Hindlimb muscle (tissue), 1 donor: ENCODE results near the gene TNK1. TPM values are rescaled to one million over a fixed set of nuclear protein-coding genes. Genes with fewer than 3 reads are reported as not detected.

Source experiments
- DNase-seq: peaks from one replicate; pipeline ENCODE4 v3.0.0-alpha.2; 2013
- polyA plus RNA-seq: library from polyadenylated mRNA; unstranded; fragments of 120-200 nt; gene quantifications from one replicate; pipeline ENCODE4 v1.2.1, GENCODE V29; 2013; ENCODE audit not compliant: insufficient read length

Gene TNK1
- polyA plus RNA-seq, 1 donor, result 0.66 TPM

DNA sequence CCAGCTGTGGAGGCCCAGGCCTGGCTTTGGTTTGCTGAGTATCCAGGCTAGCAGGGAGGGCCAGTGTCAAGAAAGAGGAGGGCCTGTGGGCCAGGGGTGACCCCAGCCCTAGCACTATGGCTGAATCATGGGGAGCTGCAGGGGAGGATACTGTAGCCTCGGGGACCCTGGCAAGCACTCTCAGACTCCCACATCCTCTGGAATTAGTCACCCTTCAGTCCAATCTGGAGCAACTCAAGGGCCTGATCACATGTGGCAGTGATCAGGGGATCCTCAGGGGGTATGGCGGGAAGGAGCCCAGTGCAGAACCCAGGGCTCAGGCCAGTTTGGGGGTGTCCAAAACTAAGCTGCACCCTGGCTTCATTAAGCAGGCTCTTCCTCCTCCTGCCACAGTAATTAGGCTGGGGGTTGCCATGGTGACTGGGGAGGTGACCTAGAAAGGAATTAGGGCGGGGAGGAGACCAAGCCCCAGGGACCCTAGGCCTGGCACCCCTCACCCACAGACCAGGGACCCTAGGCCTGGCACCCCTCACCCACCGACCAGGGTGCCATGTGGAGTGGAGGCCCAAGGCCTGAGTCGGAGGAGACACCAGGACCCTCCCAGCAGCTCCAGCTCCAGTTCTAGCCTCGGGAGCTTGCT lies 32.6 kb downstream of the TNK1 start:
- DNase-seq, result no peak

DNA sequence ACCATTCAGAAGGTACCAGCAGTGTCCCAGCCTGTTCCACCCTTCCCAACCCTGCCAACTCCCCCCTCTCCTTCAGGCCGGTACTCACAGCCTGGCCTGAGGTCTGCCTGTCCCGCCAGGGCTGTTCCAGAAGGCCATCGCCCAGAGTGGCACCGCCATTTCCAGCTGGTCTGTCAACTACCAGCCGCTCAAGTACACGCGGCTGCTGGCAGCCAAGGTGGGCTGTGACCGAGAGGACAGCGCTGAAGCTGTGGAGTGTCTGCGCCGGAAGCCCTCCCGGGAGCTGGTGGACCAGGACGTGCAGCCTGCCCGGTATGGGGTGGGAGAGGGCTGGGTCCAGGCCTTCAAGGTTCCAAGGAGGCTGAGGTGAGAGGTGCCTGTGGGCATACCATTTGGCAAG lies 33.9 kb downstream of the TNK1 start:
- DNase-seq, result no peak

DNA sequence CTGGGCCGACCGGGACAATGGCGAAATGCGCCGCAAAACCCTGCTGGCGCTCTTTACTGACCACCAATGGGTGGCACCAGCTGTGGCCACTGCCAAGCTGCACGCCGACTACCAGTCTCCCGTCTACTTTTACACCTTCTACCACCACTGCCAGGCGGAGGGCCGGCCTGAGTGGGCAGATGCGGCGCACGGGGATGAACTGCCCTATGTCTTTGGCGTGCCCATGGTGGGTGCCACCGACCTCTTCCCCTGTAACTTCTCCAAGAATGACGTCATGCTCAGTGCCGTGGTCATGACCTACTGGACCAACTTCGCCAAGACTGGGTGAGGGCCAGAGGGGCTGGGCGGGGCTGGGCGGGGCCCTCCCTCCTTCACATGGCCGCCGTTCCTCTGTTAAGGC lies 34.9 kb downstream of the TNK1 start:
- DNase-seq, result no peak

DNA sequence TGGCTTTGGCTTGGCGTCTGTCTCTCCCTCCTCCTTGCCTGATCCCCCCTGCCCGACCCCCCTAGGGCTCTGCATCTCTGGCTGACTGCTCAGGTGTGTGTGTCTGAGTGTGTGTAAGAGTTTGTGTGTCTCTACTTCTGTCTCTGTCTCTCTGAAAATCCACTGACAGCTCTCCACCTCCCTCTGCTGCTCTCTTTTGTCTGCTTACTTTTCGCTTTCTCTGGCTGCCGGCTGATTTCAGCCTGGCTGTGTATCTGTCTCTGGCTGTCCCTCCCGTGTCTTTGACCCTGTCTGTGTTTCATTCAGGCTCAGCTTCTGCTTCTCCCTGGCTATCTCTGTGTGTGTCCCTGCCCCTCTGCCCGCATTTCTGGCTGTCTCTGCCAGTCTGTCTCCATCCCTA lies 35.4 kb downstream of the TNK1 start:
- no peak for DNase-seq

DNA sequence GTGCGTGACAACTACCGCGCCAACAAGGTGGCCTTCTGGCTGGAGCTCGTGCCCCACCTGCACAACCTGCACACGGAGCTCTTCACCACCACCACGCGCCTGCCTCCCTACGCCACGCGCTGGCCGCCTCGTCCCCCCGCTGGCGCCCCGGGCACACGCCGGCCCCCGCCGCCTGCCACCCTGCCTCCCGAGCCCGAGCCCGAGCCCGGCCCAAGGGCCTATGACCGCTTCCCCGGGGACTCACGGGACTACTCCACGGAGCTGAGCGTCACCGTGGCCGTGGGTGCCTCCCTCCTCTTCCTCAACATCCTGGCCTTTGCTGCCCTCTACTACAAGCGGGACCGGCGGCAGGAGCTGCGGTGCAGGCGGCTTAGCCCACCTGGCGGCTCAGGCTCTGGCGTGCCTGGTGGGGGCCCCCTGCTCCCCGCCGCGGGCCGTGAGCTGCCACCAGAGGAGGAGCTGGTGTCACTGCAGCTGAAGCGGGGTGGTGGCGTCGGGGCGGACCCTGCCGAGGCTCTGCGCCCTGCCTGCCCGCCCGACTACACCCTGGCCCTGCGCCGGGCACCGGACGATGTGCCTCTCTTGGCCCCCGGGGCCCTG lies 36.3 kb downstream of the TNK1 start:
- DNase-seq, result no peak

DNA sequence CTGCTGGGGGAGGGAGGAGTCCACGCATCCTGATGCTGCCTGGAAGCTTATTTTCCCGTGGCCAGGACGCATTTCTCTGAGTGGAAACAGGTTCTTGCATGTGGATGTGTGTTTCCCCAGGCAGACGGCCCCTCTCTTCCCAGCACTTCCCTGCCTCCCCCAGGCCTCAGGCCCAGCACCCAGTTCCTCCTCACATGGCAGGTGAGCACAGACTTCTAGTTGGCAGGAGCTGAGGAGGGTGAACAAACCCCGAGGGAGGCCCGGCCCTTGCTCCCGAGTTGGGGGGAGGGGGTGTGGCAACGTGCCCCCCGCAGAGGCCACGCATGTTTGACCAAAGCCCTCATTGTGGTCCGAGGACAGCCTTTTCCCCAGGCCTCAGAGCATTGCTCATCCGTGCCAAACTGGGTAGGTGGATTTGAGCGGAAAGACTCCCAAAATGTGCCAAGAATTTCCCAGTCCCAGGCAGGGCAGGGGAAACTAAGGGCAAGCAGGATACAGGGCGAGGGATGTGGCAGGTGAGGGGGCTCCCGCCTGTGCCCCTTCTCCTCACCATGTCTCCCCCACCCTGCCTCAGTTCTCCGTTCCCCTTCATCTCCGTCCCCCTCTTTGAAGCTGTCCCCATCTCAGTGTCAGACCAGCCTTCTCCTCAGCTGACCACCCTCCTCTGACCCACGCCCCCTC lies 37.7 kb downstream of the TNK1 start:
- no peak for DNase-seq

DNA sequence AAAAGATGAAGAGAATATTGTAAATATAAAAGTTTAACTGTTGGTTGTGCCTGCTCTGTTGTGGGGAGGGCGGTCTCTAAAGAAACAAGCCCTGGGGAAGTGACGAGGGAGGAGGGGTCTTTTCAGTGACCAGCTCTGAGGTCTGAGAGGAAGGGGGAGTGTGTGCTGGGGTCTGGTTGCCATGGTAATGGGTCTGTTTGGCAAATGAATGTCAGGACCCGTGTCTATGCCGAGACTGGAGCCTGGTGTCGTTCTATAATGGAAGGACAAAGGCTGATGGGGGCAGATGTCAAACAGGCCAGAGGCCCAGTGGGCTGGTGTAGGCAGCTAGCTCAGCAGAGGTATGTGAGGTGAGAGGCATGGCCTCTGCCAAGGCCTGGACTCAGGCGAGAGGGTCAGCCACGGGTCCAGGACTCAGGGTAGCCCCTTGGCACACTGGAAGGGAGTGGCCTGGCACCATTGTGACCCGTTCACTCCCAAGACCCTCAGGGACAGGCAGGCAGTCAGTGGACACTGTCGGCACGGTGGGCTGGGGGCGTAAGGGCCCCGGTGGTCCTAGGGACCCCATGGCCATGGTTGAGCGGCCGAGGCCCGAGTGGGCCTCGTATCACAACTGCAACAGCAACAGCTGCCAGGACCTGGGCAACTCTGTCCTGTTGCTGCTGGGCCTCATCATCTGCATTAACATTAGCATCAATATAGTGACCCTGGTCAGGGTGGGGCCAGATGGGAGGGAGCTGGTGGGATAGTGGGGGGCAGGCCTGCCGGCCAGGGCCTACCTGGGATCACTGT lies 39.1 kb downstream of the TNK1 start, which contains the start of gene SPEM1:
Gene SPEM1 (plus strand): TSS at position 506 of the 792 bp plus-strand sequence. CDS start 61 bp downstream, at position 567.
- DNase-seq, result no peak

DNA sequence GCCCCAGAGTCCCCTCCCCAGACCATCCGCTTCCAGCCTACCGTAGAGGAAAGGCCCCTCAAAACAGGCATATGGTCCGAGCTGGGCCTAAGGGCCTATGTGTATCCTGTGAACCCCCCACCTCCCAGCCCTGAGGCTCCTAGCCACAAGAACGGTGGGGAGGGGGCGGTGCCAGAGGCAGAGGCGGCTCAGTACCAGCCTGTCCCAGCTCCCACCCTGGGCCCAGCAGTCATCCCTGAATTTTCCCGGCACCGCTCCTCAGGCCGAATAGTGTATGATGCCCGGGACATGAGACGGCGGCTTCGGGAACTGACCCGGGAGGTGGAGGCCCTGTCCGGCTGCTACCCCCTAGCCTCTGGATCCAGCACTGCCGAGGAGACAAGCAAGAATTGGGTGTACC lies 40.3 kb downstream of the TNK1 start:
- no peak for DNase-seq

DNA sequence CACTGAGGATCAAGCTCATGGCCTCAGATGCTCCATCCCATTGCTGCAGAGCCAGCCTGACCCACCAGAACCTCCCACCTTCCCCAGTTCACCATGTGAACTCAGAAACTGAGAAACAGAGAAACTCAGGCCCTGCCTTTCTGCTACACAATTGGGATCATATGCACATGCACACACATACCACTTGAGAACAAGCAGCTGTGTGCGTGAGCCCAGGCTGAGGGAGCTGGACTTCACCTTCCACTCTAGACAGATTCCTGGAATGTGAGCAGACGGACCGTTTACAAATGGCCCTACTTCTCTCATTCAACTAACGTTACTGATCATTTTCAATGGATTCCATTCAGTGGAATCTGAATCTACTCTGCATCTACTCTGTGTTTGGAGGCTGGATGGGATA lies 42.8 kb downstream of the TNK1 start:
- no peak for DNase-seq

DNA sequence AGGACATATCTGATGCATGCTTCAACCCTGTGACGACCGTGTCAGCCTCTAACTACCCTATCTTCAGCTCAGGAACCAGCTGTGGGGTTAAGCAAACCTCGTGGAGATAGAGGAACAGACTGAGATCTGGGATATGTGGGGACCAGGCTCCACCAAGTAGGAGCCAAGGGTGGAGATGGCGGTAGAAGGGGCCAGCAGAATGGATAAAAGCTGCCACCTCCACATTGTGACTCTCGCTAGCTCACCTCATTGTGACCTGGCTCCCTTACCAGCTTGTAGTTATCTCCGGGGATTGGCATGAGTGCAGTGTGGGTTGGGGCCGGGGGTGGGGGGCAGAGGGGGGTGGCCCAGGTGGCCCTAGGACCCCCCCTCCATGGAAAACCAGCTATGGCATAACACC lies 44.4 kb downstream of the TNK1 start, which contains the start of gene SPEM2:
Gene SPEM2 (plus strand): TSS at position 301 of the 400 bp plus-strand sequence. CDS start 73 bp downstream, at position 374.
- DNase-seq, result no peak

DNA sequence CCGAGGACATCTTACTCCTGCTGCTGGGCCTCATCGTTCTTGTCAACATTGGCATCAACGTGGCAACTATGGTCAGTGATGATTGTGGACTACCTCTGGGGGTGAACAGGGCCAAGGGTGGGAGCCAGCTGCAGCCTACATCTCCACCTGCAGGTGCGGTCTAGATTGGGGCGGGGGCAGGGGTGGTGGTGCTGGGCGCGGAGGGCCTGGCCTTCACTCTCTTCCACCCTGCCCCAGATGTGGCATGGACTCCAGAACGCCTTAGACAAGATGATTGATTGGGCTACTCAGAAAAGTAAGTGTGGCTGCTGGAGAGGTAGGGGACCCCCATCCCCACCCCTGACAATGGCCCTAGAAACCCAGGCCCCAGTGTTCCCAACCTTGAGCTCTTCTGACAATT lies 44.9 kb downstream of the TNK1 start:
- DNase-seq, result no peak

DNA sequence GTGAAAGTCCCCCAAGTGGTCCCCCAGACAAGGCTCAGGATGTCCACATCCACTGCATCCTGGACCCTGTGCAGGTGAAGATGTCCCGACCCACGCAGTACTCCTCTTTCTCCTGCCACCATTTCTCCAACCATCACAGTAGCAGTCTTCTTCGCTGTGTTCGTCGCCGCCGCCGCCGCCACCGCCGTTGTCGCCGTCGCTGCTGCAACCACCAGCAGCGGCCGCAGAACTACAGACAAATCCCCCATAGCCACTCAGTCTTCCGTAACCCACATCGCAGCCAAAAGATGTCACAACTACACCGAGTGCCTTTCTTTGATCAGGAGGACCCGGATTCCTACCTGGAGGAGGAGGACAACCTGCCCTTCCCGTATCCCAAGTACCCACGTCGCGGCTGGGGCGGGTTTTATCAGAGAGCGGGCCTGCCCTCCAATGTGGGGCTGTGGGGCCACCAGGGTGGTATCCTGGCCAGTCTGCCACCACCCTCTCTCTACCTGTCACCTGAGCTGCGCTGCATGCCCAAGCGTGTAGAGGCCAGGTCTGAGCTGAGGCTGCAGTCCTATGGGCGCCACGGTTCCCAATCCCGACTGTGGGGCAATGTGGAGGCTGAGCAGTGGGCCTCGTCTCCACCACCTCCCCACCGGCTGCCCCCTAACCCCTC lies 45.4 kb downstream of the TNK1 start:
- DNase-seq, result no peak

DNA sequence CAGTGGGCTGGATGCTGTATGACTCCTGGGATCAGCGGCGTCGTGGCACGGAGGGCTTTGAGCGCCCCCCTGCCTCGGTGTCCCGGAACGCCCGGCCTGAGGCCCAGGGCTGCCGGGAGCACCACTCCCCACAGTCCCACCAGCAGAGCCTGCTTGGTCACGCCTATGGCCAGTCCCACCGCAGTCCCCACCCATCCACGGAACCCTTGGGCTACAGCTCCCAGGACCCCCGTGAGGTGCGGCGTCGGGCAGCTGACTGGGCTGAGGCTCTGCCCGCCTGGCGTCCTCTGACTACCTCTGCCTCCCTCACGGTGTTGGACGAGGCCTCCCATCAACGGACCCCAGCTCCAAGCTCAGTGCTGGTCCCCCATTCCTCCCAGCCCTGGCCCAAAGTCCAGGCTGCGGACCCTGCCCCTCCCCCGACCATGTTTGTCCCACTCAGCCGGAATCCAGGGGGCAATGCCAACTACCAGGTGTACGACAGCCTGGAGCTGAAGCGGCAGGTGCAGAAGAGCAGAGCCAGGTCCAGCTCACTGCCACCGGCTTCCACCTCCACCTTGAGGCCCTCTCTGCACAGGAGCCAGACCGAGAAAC lies 46.1 kb downstream of the TNK1 start:
- no peak for DNase-seq

DNA sequence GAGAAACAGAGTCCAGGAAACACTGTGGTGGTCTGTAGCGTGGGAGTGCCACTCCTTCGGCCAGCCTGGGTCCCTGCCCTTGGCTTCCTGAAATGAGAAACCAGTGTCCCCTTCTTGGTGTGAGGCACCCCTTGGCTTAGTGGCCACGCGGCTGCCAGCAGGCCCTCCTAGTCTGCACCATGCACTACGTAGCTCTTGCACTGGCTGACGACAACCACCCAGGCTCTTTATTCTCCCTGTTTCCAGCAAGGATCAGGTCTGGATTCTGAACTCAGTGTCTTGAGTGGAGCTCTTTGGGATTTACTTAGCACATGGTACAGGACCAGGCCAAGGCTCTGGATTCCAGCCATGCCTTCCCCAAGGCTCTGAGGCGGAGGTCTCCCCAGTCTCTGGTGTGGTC lies 46.7 kb downstream of the TNK1 start:
- DNase-seq, result no peak

DNA sequence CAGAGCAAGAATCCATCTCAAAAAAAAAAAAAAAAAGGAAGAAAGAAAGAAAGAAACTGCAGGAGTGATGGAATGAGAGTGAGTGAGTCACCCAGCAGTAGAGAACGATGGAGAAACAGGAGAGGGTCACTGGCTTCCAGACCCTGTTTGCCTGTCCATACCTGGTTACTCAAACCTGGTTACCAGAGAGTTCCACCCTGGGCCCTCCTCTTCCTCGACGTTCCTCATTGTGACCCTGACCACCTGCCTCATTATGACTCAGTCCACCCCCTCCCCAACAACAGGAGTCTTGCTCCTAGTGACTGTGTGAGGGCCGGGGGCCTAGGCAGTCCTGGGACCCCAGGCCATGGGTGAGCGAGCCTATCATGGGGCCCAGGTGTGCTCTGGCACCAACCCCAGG lies 47.7 kb downstream of the TNK1 start, which contains the start of gene SPEM3:
Gene SPEM3 (plus strand): TSS at position 301 of the 400 bp plus-strand sequence. CDS start 46 bp downstream, at position 347.
- DNase-seq, result no peak

DNA sequence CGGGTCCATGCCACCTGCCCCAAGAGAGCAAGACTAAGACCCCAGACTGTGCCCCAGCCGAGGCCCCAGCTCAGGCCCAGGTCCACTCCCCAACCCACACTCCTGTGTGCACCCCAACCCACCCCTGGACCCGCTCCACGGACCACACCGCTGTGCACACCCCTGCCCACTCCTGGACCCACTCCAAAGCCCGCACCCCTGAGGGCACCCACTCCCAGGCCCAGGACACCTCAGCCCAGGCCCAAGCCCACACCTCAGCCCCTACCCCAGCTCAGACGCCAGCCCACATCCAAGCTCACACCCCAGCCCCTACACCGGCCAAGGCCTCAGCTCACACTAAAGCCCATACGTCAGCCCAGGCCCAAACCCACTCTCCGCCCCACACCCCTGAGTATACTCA lies 48.8 kb downstream of the TNK1 start:
- DNase-seq, result no peak

DNA sequence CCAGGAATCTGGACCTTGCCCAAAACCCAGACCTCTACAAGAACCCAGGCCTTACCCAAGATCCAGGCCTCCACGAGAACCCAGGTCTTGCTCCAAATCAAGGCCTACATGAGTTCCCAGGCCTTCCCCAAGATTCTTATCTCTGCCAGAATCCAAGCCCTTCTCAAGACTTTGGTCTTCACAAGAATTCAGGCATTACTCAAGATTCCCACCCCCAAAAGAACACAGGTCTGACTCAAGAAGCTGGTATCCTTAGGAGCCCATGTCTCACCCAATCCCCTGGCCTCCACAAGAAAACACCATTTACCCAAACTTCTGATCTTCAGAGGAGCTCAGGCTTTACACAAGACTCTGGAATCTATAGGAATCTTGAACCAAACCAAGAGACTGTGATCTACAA lies 50.3 kb downstream of the TNK1 start:
- no peak for DNase-seq

DNA sequence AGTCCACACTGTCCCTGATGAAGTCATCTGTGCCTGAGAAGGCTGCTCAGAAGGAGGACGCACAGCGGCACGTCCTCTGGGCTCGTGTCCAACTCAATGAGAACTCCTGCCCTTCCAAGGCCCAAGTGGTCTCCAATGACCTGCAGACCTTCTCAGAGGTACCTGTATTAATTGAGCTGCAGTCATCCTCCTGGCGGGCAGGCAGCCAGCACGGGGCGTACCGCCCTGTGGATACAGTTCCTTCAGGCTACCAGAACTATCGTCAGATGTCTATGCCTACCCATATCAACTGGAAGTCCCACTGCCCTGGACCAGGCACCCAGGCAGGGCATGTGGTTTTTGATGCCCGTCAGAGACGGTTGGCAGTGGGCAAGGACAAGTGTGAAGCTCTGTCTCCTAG lies 51.4 kb downstream of the TNK1 start:
- no peak for DNase-seq

DNA sequence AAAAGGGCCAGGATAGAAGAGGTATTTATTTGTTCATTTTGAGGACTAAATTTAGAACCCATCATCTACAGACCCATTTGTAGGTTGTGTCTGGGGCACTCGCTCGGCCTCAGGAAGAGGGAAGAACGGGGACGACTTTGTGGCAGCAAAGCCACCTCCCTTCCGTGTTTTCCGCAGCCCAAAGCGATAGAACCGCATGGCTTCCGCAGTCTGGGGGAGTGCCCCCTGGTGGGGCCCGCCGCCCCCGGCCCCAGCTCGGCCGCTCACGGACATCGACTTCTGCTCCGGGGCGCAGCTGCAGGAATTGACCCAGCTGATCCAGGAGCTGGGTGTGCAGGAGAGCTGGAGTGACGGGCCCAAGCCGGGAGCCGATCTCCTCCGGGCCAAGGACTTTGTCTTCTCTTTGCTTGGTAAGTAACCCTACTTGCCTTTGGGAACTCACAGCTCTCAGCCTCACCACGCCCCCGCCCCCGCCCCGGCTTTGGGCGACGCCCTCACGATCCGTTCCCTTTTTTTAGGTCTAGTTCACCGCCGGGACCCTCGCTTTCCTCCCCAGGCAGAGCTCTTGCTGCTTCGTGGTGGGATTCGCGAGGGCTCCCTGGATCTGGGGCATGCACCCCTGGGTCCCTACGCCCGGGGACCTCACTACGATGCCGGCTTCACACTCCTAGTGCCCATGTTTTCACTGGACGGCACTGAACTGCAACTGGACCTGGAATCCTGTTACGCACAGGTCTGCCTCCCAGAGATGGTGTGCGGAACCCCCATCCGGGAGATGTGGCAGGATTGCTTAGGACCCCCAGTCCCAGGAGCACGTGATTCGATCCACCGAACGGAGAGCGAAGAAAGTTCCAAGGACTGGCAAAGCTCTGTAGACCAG lies 55.0 kb downstream of the TNK1 start:
- no peak for DNase-seq

DNA sequence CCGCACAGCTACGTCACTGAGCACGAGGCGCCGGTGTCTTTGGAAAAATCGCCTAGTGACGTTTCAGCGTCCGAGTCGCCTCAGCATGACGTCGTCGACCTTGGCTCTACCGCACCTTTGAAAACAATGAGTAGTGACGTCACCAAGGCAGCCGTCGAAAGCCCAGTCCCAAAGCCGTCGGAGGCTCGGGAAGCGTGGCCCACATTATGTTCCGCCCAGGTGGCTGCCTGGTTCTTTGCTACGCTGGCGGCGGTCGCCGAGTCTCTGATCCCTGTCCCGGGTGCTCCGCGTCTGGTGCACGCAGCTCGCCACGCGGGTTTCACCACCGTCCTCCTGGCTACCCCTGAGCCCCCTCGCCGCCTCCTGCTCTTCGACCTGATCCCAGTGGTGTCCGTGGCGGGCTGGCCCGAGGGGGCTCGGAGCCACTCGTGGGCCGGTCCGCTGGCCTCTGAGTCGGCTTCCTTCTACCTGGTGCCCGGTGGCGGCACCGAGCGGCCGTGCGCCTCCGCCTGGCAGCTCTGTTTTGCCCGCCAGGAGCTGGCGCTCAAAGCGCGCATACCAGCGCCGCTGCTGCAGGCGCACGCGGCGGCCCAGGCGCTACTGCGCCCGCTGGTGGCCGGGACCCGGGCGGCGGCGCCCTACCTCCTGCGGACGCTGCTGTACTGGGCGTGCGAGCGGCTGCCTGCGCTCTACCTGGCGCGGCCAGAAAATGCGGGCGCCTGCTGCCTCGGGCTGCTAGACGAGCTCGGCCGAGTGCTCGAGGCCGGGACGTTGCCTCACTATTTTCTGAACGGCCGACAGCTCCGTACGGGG lies 55.9 kb downstream of the TNK1 start:
- DNase-seq, result peak; percentile 82
